Activated CD8-positive, alpha-beta memory T cell treated with anti-CD3 and anti-CD28 coated beads for 48 hours (primary cell): ENCODE measurements around the gene CRTAC1.

ENCODE experiments used
- DNase-seq, 3 experiments: peaks; one replicate each; pipeline ENCODE4 v3.0.0-alpha.2; 2020; ENCODE audit warnings: low read depth in 2 of 3, low spot score in 2 of 3

The CRTAC1 gene

GRCh38 chr10:98030093-98030821 lies at the start of gene CRTAC1:
Gene CRTAC1 (minus strand): TSS chr10:98030621. CDS start chr10:98030472, 149 bp downstream.
- DNase-seq = no peak

GRCh38 chr10:98078774-98079173 lies 48.4 kb upstream of the CRTAC1 start:
- DNase-seq = no peak

- no peak for DNase-seq
These were observed 46.8 kb upstream of the CRTAC1 start for GRCh38 chr10:98077223-98077622.

GRCh38 chr10:98076086-98076485 lies 45.7 kb upstream of the CRTAC1 start:
- DNase-seq = no peak

GRCh38 chr10:98074315-98074911 lies 44.0 kb upstream of the CRTAC1 start:
- no peak for DNase-seq

GRCh38 chr10:98067165-98067564 lies 36.7 kb upstream of the CRTAC1 start:
- DNase-seq = no peak

GRCh38 chr10:98063740-98064027 lies 33.3 kb upstream of the CRTAC1 start:
- no peak for DNase-seq

- DNase-seq = no peak
These were observed 32.0 kb upstream of the CRTAC1 start for GRCh38 chr10:98062424-98062823.

- DNase-seq = no peak
These were observed 29.7 kb upstream of the CRTAC1 start for GRCh38 chr10:98060079-98060478.

- no peak for DNase-seq
These were observed 27.9 kb upstream of the CRTAC1 start for GRCh38 chr10:98058295-98058694.

- DNase-seq = no peak
These were observed 25.6 kb upstream of the CRTAC1 start for GRCh38 chr10:98055841-98056516.

- no peak for DNase-seq
These were observed 16.8 kb upstream of the CRTAC1 start for GRCh38 chr10:98047009-98047741.

GRCh38 chr10:98045785-98046389 lies 15.5 kb upstream of the CRTAC1 start:
- peak in 2 of 3 experiments; percentile 16 to 26 for DNase-seq

GRCh38 chr10:98041352-98042043 lies 11.1 kb upstream of the CRTAC1 start:
- peak in 1 of 3 experiments; percentile 22 for DNase-seq

- no peak for DNase-seq
These were observed 9.4 kb upstream of the CRTAC1 start for GRCh38 chr10:98039690-98040381.

- DNase-seq = no peak
These were observed 7.9 kb upstream of the CRTAC1 start for GRCh38 chr10:98038288-98038687.

- no peak for DNase-seq
These were observed 5.2 kb upstream of the CRTAC1 start for GRCh38 chr10:98035599-98035998.

GRCh38 chr10:98033515-98033914 lies 3.1 kb upstream of the CRTAC1 start:
- DNase-seq = no peak

- no peak for DNase-seq
These were observed 1.0 kb upstream of the CRTAC1 start for GRCh38 chr10:98031440-98031839.

GRCh38 chr10:98030991-98031431 lies 590 bp upstream of the CRTAC1 start:
- DNase-seq = no peak
